GM18517 (cell line): ENCODE results near the gene EIF2AK3.
"Not testable (repeated sequence)": the region's sequence is repeated elsewhere in the genome, so short reads cannot be mapped to it uniquely, and the experiment has no call there.

Experiments used
- ATAC-seq: cut with Tn5 transposase; IDR thresholded peaks from one replicate; pipeline ENCODE4 v1.9.1; 2021; ENCODE audit warnings: mild to moderate bottlenecking, moderate library complexity; ENCODE audit not compliant: unreplicated experiment

The EIF2AK3 gene

GRCh38 chr2:88599527-88599926, 27.7 kb downstream of the EIF2AK3 start:
- no peak for ATAC-seq

GRCh38 chr2:88597168-88597567, 30.1 kb downstream of the EIF2AK3 start:
- ATAC-seq, result no peak

- no peak for ATAC-seq
Measured at GRCh38 chr2:88596141-88596830, 31.0 kb downstream of the EIF2AK3 start.

GRCh38 chr2:88591698-88592097, 35.6 kb downstream of the EIF2AK3 start:
- ATAC-seq, result no peak

- ATAC-seq, result no peak
Measured at GRCh38 chr2:88590998-88591613, 36.2 kb downstream of the EIF2AK3 start.

GRCh38 chr2:88585969-88586368, 41.3 kb downstream of the EIF2AK3 start:
- ATAC-seq, result no peak

GRCh38 chr2:88582030-88582429, 45.2 kb downstream of the EIF2AK3 start:
- no peak for ATAC-seq

GRCh38 chr2:88580088-88580487, 47.2 kb downstream of the EIF2AK3 start:
- ATAC-seq, result no peak

GRCh38 chr2:88575630-88576029, 51.6 kb downstream of the EIF2AK3 start:
- ATAC-seq, result no peak

GRCh38 chr2:88575051-88575450, 52.2 kb downstream of the EIF2AK3 start:
- no peak for ATAC-seq

GRCh38 chr2:88574445-88574844, 52.8 kb downstream of the EIF2AK3 start:
- peak; percentile 71 for ATAC-seq

- ATAC-seq, result no peak
Measured at GRCh38 chr2:88568179-88568578, 59.1 kb downstream of the EIF2AK3 start.

- ATAC-seq, result no peak
Measured at GRCh38 chr2:88564402-88564801, 62.9 kb downstream of the EIF2AK3 start.

- no peak for ATAC-seq
Measured at GRCh38 chr2:88563129-88563528, 64.1 kb downstream of the EIF2AK3 start.

GRCh38 chr2:88561646-88562388, 65.4 kb downstream of the EIF2AK3 start:
- peak; percentile 60 for ATAC-seq

- no peak for ATAC-seq
Measured at GRCh38 chr2:88560619-88561307, 66.5 kb downstream of the EIF2AK3 start.

GRCh38 chr2:88557290-88557689, 70.0 kb downstream of the EIF2AK3 start:
- no peak for ATAC-seq

GRCh38 chr2:88556026-88556425, 71.2 kb downstream of the EIF2AK3 start:
- no peak for ATAC-seq

- ATAC-seq, result no peak
Measured at GRCh38 chr2:88554189-88554588, 73.1 kb downstream of the EIF2AK3 start.

- ATAC-seq, result no peak
Measured at GRCh38 chr2:88549616-88550292, 77.5 kb downstream of the EIF2AK3 start.

- ATAC-seq, result not testable (repeated sequence)
Measured at GRCh38 chr2:88546291-88546690, 81.0 kb downstream of the EIF2AK3 start.
